HG02840 (cell line): Measurements from ENCODE around the gene MET.
"Not testable (repeated sequence)": the region's sequence is repeated elsewhere in the genome, so short reads cannot be mapped to it uniquely, and the experiment has no call there.

Source experiments
- ATAC-seq: cut with Tn5 transposase; IDR thresholded peaks from one replicate; pipeline ENCODE4 v1.9.1; 2021; ENCODE audit warnings: mild to moderate bottlenecking, moderate library complexity, moderate number of reproducible peaks; ENCODE audit not compliant: unreplicated experiment, low FRiP score

MET gene

DNA sequence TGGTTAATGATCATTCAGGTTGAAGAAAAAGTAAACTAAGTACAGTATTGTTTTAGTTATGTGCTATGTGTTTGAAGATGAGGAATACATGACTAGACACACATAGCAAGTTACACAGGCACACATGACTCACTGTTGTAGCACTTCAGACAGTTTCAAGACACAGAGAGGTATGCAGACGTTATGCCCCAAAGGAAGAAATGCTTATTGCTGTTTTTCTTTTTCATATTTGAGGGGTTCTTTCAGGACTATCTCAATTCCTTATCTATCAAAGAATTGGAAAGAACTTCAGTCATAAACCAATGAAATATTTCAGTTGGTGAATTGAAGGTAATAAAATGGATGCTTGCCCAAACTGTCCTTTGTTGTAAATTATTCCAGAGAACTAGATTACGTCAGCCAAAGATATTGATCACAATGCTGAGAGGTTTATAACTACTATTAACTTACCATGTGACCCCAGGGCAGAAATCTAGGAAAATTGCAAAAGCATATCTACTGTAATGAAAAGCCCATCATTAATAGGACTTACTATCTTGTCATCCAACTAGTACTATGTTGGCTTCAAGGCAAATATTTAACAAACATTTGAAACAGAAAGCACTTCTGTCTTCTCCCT, 129.2 kb downstream of the MET start:
- ATAC-seq, result no peak

DNA sequence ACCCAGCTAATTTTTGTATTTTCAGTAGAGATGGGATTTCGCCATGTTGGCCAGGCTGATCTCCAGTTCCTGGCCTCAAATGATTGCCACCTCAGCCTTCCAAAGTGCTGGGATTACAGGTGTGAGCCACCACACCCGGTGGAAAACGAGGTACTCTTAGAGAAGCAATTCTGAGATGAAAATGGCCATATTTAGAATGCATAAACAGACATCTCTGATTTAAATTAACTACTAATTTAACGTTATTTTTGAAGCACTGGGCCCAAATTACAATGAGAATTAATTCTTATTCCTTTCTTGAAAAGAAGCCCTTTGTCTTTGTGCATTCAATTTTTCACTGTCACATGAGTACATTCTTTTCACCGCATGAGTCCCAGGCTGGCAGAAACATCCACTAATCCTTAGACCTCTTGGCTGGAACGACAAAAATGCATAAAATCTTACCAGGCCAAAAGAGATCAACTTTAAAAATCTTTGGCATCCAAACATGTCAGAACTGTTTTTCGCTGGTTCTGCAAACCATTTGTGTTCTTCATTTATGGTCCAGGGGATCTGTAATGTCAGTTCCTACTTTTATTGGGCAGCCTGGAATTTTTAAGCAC, 130.2 kb downstream of the MET start:
- ATAC-seq, result no peak

DNA sequence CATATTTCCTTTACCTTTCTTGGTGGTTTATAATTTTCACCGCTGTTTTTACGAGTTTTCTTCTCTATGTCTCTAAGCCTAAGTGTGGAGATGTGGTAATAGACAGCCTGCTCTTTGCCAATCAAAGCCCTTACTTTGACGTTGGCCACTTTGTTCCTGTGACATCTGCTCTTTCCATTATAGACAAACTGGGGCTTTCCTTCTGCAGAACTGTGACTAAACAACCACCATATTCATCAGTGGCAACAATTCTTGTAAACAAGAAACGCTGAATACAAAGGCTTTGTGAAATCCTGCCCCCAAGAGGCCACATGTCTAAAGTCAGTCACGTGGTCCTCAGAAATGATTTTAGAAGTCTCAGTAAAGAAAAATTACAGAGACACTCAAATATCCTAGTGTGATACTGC, 130.8 kb downstream of the MET start:
- no peak for ATAC-seq

DNA sequence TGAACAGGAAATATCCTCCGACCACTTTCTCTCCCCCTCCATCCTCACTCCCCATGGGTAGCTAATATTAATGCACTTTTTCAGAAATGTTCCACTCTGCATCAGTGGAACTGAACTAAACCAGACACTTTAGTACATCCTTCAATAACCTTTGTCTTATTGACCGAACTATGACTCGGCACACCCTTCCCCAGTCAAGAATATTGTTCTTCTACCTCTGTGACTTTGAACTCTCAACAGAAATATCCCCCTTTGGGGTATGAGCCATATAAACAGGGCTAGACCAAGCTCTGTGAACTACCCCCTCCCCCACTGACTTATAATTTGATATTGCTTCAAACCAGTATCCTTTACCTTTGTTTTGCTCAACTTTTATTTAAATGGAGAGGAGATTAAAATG, 132.5 kb downstream of the MET start:
- no peak for ATAC-seq

DNA sequence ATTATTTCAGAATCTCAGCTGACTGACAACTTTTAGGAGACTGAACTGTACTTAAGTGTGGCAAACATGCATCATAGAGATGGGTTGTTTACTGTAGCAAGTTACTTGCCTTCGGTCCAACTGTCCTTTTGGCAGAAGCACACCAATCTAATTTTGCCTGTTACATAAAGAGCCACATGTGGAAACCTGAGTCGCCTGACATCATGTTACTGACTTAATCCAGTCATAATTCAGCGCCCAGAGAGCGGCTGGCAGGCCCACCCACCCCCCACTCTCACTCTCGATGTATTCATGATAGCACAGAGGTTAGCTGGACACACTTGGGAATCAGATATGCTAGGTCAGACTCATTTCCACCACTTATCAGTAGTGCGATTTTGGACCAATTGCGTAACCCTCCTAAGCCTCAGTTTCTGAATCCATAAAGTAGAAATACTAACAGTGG, 133.1 kb downstream of the MET start:
- no peak for ATAC-seq

- ATAC-seq, result no peak
Measured at GRCh38 chr7:116806046-116806944, 134.3 kb downstream of the MET start.

DNA sequence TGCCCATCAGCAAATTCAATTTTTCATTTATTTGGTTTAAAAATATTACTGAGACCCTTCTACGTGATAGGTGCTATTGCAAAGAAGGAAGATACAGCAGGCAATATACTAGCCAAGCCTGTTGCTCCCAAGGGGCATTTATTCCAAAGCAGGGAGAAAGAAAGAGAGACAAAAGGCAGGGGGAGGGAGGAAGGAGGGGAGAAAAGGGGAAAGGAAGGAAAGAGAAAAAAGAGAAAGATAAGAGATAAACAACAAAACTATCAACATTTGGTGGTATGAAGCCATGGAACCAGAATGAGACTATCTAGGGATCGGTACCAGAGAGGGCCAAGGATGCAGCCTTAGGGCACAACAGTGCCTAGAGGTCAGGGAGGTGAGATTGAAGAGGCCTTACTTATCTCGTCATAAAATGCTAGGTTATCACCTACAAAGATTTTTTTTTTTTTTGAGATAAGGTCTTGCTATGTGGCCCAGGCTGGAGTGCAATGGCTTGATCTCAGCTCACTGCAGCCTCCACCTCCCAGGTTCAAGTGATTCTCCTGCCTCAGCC, 135.1 kb downstream of the MET start:
- no peak for ATAC-seq

DNA sequence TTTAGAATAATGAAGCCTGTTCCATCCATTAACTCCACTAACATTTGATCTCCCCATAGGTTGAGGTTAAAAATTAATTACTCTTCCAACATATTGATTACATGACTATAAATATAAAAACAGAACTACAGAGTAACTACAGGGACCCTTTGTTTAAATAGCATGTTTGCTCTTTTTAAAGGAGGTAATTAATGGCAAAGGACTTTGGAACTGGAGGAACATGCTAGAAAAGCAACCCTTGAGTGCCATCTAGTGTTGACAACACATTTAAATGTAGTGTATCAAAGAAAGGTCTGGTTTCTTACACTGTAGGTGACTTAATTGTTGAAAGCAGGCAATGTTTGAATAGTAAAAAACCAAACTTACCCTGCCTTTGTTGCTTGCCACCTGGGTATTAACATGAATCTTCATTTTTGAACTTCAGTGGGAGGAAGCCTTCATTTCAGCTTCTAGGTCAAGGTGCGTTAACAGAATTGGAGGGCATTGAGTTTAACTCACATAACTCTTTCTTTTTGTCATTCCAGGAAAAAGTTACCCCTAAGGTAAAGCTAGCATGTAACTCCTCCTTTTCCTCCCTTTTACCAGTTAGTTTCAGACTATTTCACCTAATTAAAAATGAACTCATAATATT, 137.8 kb downstream of the MET start:
- ATAC-seq, result no peak

GRCh38 chr7:116810267-116811116, 138.5 kb downstream of the MET start:
- ATAC-seq, result no peak

GRCh38 chr7:116811768-116812167, 139.8 kb downstream of the MET start:
- no peak for ATAC-seq

DNA sequence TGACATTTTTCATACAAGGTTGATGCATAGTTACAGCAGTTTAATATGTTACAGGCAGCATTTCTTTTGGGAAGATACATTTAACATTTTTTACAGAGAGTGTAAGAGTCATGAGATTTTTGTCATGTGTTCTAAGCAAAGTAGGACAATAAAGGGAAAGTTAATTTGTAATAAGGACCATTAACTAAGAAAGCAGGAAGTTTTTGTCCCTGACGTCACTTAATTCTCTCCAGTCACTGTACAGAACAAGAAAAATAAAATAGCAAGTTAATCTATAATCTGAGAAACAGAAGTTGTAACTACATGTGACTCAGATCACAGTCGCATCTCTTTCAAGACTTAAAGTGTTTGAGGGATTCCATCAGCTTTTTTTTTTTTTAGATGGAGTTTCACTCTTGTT, 140.9 kb downstream of the MET start:
- no peak for ATAC-seq

DNA sequence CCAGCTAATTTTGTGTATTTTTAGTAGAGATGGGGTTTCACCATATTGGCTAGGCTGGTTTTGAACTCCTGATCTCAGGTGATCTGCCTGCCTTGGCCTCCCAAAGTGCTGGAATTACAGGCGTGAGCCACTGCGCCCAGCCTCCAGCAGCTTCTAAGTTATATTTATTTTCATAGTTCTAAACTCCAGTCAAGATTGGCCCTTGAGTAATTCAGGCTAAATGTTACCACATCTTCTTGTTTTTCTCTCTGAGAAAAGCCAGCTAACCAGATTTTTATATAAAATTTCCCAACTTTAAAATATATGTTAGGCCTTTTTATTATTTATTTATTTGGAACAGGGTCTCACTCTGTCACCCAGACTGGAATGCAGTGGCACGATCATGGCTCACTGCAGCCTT, 141.4 kb downstream of the MET start:
- not testable (repeated sequence) for ATAC-seq

GRCh38 chr7:116815041-116815440, 143.0 kb downstream of the MET start:
- no peak for ATAC-seq

- no peak for ATAC-seq
Measured at GRCh38 chr7:116820149-116820548, 148.2 kb downstream of the MET start.

DNA sequence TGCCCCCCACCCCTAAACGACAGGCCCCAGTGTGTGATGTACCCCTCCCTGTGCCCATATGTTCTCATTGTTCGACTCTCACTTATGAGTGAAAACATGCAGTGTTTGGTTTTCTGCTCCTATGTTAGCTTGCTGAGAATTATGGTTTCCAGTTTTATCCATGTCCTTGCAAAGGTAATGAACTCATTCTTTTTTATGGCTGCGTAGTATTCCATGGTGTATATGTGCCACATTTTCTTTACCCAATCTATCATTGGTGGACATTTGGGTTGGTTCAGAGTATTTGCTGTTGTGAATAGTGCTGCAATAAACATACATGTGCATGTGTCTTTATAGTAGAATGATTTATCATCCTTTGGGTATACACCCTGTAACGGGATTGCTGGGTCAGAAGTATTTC, 149.7 kb downstream of the MET start:
- ATAC-seq, result not testable (repeated sequence)

GRCh38 chr7:116824449-116824848, 152.5 kb downstream of the MET start:
- ATAC-seq, result no peak

DNA sequence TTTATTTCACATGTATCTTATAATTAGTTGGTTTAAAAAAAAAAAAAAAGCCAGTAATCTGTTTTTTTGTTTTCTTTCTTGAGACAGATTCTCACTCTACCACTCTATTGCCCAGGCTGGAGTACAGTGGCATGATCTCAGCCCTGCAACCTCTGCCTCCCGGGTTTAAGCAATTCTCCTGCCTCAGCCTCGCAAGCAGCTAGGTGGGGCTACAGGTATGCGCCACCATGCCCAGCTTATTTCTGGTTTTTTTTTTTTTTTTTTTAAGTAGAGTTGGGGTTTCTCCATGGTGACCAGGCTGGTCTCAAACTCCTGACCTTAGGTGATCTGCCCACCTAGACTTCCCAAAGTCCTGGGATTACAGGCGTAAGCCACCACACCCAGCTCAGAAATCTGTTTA, 156.3 kb downstream of the MET start:
- no peak for ATAC-seq

DNA sequence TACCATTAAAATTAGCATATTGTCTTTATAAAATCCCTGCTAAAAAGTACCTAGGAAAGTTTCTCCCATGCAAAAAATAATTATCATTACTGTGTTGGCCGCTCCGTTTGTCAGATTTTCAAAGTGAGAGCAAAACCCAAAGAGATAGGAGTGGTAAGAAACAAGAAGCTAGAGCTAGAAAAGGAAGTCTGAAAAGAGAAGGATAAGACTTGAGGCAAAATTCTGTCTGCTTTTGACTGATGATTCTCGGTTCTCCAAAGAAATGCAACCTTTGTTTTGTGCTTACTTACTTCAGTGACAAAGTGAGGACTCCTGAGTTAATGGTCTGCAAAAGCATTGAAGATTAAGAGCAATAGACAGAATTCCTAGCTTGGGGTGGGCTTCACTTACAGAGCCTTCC, 157.0 kb downstream of the MET start:
- ATAC-seq, result no peak

- no peak for ATAC-seq
Measured at GRCh38 chr7:116829493-116829892, 157.5 kb downstream of the MET start.

DNA sequence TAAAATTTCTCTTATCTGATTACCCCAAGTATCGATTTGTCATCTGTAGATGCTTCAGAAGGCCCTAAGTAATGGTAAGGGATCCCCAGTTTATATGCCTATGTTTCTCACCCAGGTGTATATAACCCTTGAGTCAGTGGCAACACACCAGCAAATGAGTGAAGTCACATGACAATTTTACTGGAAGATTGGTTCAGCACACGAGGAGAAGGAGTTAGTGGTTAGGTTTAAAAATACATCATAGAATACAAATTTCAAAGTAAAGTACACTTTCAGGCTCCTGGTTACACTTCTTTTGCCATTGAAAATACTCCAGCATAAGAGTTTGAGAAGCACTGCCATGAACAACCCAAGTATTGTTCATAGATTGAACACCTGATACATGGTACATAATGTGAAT, 160.7 kb downstream of the MET start:
- ATAC-seq, result no peak
